H1 (cell line): ENCODE data around the gene TMEM40. TPM values are rescaled to one million over a fixed set of nuclear protein-coding genes. Genes with fewer than 3 reads are reported as not detected.

ENCODE experiments used
- GABPA ChIP-seq: IDR thresholded peaks from 2 replicates; pipeline ENCODE4 v1.6.1; 2011; ENCODE audit warnings: mild to moderate bottlenecking, low read length, moderate library complexity, borderline replicate concordance; ENCODE audit not compliant: insufficient read depth
- RFX5 ChIP-seq: IDR thresholded peaks from 2 replicates; pipeline ENCODE4 v1.6.1; 2011; ENCODE audit warnings: low read depth, low read length, improper control_type of control experiment, borderline replicate concordance
- RXRA ChIP-seq: IDR thresholded peaks from 2 replicates; pipeline ENCODE4 v1.6.1; 2011; ENCODE audit warnings: low read depth, mild to moderate bottlenecking, low read length, moderate library complexity; ENCODE audit not compliant: insufficient read depth
- polyA plus RNA-seq, 7 experiments: library from polyadenylated mRNA; depleted of rRNA in 3 of 7; stranded (reverse) in 5 of 7; unstranded in 2 of 7; fragments of >200 nt in 5 of 7; fragments of 200-250 nt in 2 of 7; gene quantifications; 1 replicate in 5 of 7; 2 replicates in 1 of 7; 4 replicates in 1 of 7; pipeline versions ENCODE4 v1.2.1 to v1.2.3, GENCODE V29; 2011 to 2013; ENCODE audit warnings: missing spikeins in 2 of 7, mixed read lengths in 2 of 7
- total RNA-seq: library from RNA; stranded (reverse); fragmentation: NEBNext Ultra II Directional; extraction: Animal tissue kit (Norgen Biotek cat#: 25700); gene quantifications from 2 replicates; pipeline ENCODE4 v1.2.1, GENCODE V29; 2021

Gene TMEM40
- total and polyA plus RNA-seq, 2 of the 8 experiments (the other 6 are each of a cell fraction or from before 2014, with no cell fraction given): 0.18 TPM; not detected in 1

GRCh38 chr3:12705981-12706380, 53.1 kb downstream of the TMEM40 start (continued):
- no peak for TF ChIP-seq RFX5
- TF ChIP-seq GABPA: no peak
- no peak for TF ChIP-seq RXRA
